GM03348 (cell line): Measurements from ENCODE around the gene C1orf87.

ENCODE experiments used
- DNase-seq: peaks from one replicate; pipeline ENCODE4 v3.0.0; 2012; ENCODE audit warnings: low spot score

C1orf87 gene, protein sequence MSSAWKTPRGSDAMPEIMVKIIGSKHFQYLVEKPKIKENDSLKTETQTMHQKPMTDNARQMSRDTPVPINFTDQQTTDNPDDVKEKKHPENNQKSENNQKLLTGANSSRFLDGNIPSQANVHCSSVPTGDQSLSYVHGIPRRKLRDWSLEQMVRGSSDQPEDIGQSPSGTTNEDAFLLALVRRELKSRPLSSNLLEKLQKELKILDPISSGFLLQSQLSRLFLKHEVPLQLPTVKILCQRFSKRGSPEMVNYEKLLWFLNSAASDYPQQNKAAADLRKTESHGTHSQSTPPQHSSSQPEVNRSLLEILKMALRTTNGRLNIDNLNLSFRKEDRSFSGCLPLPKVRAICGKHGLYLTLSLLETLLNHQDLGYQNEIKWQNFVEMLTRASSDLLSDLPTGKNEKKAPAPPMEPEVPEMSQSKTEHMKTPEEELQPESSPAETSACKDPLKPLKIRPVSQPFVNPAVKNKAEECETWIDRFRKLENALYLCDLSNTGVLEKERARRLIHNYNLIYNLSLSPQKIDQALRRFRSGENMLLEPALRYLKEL

DNA sequence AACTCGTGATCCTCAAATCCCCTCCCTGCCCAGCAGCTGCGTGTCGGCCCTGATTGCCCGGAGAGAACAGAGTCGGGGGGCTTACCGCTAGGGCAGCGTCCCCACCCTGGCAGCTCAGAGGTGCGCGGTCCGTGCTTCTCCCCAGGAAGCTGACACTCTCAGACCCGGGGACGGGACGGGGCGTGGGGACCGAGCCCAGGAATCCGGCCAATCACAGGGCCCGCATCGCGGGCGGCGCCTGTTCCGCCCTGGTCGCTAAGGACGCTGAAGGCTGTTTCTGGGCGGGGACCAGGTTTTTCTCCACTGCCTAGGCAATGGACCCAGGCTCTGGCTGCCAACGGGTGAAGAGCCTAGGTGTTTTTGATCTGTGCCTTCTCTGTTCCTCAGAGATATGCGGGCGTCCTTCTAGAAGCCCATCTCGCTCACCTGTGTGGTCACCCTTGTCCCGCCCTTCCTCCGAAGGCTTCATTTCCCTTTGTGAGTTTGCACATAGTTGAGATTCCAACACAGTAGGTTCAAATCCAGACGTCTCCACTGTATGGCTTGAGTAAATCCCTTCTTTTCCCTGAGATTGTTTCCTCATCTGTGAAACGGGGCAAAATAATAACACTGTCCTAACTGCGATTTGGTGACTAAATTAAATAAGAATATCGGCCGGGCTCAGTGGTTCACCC lies at the start of gene C1orf87:
Gene C1orf87 (minus strand): TSS at position 166 of the 674 bp plus-strand sequence. CDS start 1,127 bp downstream, outside the sequence.
- DNase-seq, result no peak

DNA sequence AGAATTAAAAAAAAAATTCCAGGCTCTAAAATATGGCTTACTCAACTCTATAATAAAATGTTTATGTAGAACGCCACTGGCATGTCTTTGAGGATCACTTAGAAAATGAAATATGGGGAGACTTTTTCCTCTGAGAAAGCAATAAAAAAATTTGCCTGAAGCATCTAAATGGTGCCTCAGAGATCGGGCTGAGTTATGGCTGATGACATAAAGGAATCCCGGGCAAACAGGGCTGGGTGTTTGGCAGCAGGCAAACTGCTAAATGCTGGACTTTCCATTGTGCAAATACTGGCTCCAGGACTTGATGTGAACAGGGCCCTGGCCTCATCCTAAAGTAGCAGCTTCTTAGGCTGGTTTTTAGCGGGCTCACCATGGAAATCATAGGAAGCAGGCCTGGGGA lies 44.5 kb upstream of the C1orf87 start:
- DNase-seq, result peak; percentile 62

GRCh38 chr1:60114745-60115318 lies 41.3 kb upstream of the C1orf87 start:
- no peak for DNase-seq

DNA sequence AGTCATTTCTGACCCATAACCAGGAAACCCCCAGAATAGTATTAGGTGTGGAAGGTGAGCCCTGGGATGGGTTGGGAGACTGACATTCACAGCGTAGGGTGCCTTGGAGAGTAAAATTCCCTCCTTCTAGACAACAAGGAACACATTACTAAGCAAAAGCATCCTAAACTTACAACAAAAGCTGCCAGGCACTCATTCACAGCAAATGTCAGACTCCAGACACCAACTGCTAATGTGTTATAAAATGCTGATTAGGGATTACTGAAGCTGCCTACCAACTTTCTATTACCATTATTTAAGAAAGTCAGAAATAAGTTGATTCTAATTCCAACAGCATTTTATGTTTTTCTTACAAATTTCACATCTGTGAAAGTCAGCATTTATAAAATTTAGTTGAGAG lies 40.0 kb upstream of the C1orf87 start:
- no peak for DNase-seq

- no peak for DNase-seq
These were observed 39.5 kb upstream of the C1orf87 start for GRCh38 chr1:60113028-60113427.

DNA sequence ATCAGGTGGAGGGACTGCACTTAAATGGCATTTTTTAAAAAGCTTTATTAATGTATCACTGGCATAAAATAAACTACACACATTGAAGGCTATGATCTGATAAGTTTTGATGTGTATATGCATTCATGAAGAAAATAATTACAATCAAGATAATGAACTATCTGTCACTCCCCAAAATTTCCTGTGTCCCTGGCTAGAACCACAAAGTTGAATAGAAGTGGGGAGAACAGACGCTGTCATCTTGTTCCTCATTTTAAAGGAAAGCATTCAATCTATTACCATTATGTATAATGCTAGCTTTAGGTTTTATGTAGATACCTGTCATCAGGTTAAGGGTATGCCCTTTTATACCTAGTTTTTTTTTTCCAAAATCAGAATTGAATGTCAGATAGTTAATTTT lies 38.1 kb upstream of the C1orf87 start:
- no peak for DNase-seq

GRCh38 chr1:60111118-60111517 lies 37.5 kb upstream of the C1orf87 start:
- no peak for DNase-seq

GRCh38 chr1:60108196-60108595 lies 34.6 kb upstream of the C1orf87 start:
- DNase-seq, result no peak

GRCh38 chr1:60103186-60103585 lies 29.6 kb upstream of the C1orf87 start:
- no peak for DNase-seq

- DNase-seq, result no peak
These were observed 28.9 kb upstream of the C1orf87 start for GRCh38 chr1:60102267-60103061.

- DNase-seq, result no peak
These were observed 27.9 kb upstream of the C1orf87 start for GRCh38 chr1:60101516-60101915.

GRCh38 chr1:60091195-60091715 lies 17.7 kb upstream of the C1orf87 start:
- no peak for DNase-seq

DNA sequence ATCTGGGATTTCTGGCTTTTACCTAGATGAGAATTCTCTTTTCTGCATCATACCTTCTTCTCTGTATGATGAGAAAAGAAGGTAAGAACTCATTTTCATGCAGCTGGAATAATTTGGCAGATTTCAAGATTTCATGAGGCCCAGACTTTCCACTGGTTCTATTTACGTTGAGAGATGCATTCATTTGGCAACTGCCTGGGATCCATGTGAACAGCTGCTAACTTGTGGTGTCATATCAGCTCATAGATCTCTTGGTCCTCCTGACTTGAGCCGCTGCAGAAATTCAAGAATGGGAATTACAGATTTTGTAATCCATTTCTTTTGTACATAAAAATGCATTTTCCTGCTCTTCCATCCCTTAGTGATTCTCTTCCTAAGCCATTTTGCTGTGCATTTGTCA lies 17.1 kb upstream of the C1orf87 start:
- no peak for DNase-seq

DNA sequence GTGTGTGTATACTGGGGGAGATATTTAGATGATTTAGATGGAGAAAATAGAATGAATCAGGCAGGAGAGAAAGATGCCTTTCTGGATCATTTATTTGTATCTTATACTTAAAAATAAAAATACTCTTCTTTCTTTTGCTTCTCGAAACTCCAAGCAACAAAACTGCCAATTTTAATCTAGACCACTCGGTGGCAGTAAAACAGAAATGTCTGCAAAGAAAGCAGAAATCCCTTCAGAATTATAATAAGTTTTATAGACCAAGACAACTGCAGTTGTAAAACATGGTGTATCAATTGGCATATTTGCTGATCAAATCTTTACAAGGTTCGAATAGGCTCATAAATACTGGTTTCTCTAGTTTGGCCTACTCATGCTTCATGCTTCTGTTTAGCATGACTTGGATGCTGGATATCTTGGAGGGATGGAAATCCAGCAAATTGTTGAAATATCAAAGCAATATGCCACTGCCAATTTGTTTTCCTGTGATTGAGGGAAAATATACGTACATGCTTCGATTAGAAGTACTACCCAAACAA lies 15.1 kb upstream of the C1orf87 start:
- DNase-seq, result no peak

GRCh38 chr1:60087681-60088080 lies 14.1 kb upstream of the C1orf87 start:
- DNase-seq, result no peak

GRCh38 chr1:60078182-60078581 lies 4.6 kb upstream of the C1orf87 start:
- peak; percentile 12 for DNase-seq

DNA sequence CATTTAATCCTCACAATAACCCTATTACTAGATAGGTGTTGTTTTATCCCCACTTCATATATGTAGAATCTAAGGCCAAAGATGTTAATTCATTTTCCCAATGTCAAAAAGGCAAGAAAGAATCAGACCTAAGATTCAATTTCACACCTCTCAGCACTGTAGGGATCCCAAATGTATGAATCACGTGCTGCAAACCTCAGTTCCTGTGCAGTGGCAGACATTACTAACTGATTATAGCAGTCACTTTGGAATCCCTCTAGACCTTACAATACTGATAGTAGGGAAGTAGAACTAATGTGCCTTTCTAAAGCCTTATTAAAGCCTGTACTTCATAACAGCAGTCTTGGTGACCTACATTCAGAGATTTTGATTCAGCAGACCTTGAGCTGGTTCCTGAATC lies 2.3 kb downstream of the C1orf87 start:
- no peak for DNase-seq

- DNase-seq, result no peak
These were observed 3.9 kb downstream of the C1orf87 start for GRCh38 chr1:60069691-60070090.

DNA sequence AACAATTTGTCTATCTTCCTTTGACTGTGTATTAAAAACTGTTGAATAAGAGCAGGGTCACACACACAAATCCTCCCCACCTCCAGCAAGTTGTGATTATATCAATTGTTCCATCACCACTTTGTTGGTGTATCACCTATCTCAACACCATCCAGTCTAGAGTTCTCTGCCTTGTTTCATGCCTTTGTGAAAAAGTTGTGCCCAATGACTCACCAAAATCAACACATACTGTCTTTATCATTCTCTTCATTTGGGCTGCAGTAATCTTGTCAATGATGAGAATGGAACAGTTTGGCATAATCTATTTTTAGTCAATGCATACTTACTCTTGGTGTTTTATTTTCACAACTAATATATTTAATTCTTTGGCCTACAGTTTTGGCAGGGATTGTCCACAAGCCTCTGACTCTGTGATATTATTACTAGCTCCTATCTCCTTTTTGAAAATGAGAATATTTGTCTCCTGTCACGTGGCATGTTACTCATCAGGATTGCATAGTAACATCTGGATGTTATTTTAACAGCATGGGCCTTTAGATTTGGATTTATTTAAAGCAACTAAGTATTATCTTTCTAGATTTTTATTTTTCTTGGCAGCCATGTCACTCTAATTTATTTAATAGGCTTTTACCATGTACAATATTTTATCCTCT lies 5.1 kb downstream of the C1orf87 start:
- peak; percentile 56 for DNase-seq

DNA sequence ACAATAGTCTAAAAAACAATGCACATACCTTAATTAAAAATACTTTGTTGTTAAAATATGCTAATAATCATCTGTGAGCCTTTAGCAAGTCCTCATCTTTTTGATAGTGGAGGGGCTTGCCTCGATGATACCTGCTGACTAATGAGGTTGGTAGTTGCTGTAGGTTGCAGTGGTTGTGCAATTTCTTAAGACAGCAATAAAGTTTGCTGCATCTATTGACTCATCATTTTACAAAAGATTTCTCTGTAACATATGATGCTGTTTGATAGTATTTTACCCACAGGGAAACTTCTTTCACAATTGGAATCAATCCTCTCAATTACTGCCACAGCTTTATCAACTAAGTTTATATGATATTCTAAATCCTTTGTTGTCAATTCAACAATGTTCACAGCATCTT lies 7.6 kb downstream of the C1orf87 start:
- DNase-seq, result no peak

GRCh38 chr1:60065199-60065598 lies 8.4 kb downstream of the C1orf87 start:
- DNase-seq, result no peak
